Right kidney (tissue), 1 donor: Measurements from ENCODE around the gene PRKN.

Experiments
- DNase-seq: peaks from one replicate; pipeline ENCODE4 v3.0.0-alpha.2; 2016

The PRKN gene

GRCh38 chr6:161761966-161762365, 965.6 kb downstream of the PRKN start:
- DNase-seq: no peak

GRCh38 chr6:161755080-161755479, 972.5 kb downstream of the PRKN start:
- no peak for DNase-seq

GRCh38 chr6:161750686-161751085, 976.9 kb downstream of the PRKN start:
- no peak for DNase-seq

GRCh38 chr6:161749576-161749975, 978.0 kb downstream of the PRKN start:
- no peak for DNase-seq

GRCh38 chr6:161748535-161749416, 978.8 kb downstream of the PRKN start:
- DNase-seq: peak; percentile 51

- no peak for DNase-seq
These were observed 980.1 kb downstream of the PRKN start for GRCh38 chr6:161747506-161747905.

- DNase-seq: no peak
These were observed 981.9 kb downstream of the PRKN start for GRCh38 chr6:161745594-161746141.

GRCh38 chr6:161745128-161745527, 982.4 kb downstream of the PRKN start:
- DNase-seq: no peak

GRCh38 chr6:161744211-161745067, 983.1 kb downstream of the PRKN start:
- DNase-seq: no peak

GRCh38 chr6:161743509-161744178, 983.9 kb downstream of the PRKN start:
- no peak for DNase-seq

GRCh38 chr6:161740486-161740885, 987.1 kb downstream of the PRKN start:
- no peak for DNase-seq

- DNase-seq: no peak
These were observed 990.7 kb downstream of the PRKN start for GRCh38 chr6:161736781-161737292.

GRCh38 chr6:161736326-161736725, 991.2 kb downstream of the PRKN start:
- DNase-seq: no peak

- DNase-seq: no peak
These were observed 995.0 kb downstream of the PRKN start for GRCh38 chr6:161732594-161732993.

GRCh38 chr6:161727083-161727833, 1000.3 kb downstream of the PRKN start:
- DNase-seq: no peak

GRCh38 chr6:161722394-161722793, 1005.2 kb downstream of the PRKN start:
- DNase-seq: no peak

GRCh38 chr6:161721511-161721910, 1006.1 kb downstream of the PRKN start:
- DNase-seq: no peak

- DNase-seq: no peak
These were observed 1011.4 kb downstream of the PRKN start for GRCh38 chr6:161716176-161716575.

GRCh38 chr6:161711938-161712337, 1015.6 kb downstream of the PRKN start:
- no peak for DNase-seq

- DNase-seq: no peak
These were observed 1016.1 kb downstream of the PRKN start for GRCh38 chr6:161711515-161711914.

GRCh38 chr6:161710698-161711097, 1016.9 kb downstream of the PRKN start:
- DNase-seq: no peak
